Activated CD4-positive, alpha-beta T cell treated with anti-CD3 and anti-CD28 coated beads, Interleukin-2, Interleukin-6, amounts not matched to agents 100 ng/mL and 50 ng/mL, durations not matched to agents 16 hours and 8 hours (primary cell): ENCODE results near the gene SHC2.
"Not testable (repeated sequence)": the region's sequence is repeated elsewhere in the genome, so short reads cannot be mapped to it uniquely, and the experiment has no call there.

ENCODE experiments used
- DNase-seq: peaks from one replicate; pipeline ENCODE4 v3.0.0-alpha.2; 2020

Gene SHC2

DNA sequence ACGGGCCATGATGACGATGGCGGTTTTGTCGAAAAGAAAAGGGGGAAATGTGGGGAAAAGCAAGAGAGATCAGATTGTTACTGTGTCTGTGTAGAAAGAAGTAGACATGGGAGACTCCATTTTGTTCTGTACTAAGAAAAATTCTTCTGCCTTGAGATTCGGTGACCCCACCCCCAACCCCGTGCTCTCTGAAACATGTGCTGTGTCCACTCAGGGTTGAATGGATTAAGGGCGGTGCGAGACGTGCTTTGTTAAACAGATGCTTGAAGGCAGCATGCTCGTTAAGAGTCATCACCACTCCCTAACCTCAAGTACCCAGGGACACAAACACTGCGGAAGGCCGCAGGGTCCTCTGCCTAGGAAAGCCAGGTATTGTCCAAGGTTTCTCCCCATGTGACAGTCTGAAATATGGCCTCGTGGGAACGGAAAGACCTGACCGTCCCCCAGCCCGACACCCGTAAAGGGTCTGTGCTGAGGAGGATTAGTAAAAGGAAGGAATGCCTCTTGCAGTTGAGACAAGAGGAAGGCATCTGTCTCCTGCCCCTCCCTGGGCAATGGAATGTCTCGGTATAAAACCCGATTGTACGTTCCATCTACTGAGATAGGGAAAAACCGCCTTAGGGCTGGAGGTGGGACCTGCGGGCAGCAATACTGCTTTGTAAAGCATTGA lies 74.1 kb downstream of the SHC2 start:
- not testable (repeated sequence) for DNase-seq

- DNase-seq, result not testable (repeated sequence)
Observed at GRCh38 chr19:386189-386588, 74.6 kb downstream of the SHC2 start.

- no peak for DNase-seq
Observed at GRCh38 chr19:384799-385169, 76.0 kb downstream of the SHC2 start.

- no peak for DNase-seq
Observed at GRCh38 chr19:383922-384798, 76.7 kb downstream of the SHC2 start.

GRCh38 chr19:383040-383439 lies 77.8 kb downstream of the SHC2 start:
- no peak for DNase-seq

DNA sequence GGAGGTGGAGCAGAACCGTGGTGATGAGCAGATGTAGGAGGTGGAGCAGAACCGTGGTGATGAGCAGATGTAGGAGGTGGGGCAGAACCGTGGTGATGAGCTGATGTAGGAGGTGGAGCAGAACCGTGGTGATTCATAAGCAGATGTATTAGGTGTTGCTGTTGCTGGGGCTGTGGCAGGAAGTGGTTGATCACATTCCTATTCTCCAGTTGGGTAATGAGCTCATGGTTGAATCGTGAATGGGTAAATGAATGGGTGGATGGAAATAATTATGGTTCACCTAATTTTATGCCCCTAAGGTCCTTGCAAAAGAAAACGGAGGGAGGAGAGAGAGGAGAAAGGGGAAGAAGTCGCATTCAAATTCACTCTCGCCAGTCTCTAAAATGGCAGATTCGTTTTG lies 78.3 kb downstream of the SHC2 start:
- peak; percentile 66 for DNase-seq

GRCh38 chr19:381901-382300 lies 78.9 kb downstream of the SHC2 start:
- DNase-seq, result not testable (repeated sequence)

DNA sequence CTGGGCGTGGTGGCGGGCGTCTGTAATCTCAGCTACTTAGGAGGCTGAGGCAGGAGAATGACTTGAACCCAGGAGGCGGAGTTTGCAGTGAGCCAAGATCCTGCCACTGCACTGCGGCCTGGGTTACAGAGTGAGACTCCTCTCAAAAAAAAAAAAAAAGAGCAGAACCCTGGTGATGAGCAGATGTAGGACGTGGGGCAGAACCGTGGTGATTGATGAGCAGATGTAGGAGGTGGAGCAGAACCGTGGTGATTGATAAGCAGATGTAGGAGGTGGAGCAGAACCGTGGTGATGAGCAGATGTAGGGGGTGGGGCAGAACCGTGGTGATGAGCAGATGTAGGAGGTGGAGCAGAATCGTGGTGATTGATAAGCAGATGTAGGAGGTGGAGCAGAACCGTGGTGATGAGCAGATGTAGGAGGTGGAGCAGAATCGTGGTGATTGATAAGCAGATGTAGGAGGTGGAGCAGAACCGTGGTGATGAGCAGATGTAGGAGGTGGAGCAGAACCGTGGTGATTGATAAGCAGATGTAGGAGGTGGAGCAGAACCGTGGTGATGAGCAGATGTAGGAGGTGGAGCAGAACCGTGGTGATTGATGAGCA lies 80.1 kb downstream of the SHC2 start:
- not testable (repeated sequence) for DNase-seq

GRCh38 chr19:379796-380195 lies 81.0 kb downstream of the SHC2 start:
- no peak for DNase-seq

GRCh38 chr19:378706-379105 lies 82.1 kb downstream of the SHC2 start:
- DNase-seq, result no peak

DNA sequence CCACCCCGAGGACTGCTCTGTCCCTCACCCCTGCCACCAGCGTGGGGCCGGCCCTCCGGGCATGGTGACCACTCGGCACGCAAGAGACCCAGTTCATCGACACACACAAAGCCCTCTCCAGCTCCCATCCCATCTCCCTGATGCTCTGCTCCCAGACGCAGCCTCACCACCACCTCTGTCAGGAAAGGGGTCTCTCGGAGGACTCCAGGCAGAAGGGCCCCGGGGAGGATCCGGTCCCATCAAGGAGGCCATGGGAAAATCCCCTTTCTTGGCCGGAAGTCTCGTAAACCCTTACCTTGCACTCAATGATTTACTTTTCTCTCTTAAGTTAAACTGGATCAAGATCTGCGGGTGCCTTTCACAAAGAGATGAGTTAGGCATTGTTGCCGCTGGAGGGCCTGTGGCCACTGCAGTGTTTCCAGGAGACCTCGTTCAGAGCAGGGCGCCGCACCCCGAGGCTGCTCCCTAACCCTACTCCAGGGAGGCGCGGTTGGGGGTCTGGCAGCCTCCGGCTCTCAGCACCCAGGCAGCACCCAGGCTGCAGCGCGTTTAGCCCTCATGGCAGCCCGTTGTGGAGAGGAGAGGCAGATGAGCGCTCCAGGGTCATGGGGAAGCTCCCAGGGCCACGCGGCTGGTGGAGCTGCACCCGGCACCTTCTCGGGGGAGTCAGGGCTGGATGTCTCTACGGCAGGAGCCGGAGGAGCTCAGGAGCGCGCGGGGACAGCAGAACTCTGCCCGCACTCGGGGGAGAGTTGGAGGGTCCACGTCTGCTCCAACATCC lies 82.8 kb downstream of the SHC2 start:
- DNase-seq, result no peak

- DNase-seq, result no peak
Observed at GRCh38 chr19:376111-376470, 84.7 kb downstream of the SHC2 start.

DNA sequence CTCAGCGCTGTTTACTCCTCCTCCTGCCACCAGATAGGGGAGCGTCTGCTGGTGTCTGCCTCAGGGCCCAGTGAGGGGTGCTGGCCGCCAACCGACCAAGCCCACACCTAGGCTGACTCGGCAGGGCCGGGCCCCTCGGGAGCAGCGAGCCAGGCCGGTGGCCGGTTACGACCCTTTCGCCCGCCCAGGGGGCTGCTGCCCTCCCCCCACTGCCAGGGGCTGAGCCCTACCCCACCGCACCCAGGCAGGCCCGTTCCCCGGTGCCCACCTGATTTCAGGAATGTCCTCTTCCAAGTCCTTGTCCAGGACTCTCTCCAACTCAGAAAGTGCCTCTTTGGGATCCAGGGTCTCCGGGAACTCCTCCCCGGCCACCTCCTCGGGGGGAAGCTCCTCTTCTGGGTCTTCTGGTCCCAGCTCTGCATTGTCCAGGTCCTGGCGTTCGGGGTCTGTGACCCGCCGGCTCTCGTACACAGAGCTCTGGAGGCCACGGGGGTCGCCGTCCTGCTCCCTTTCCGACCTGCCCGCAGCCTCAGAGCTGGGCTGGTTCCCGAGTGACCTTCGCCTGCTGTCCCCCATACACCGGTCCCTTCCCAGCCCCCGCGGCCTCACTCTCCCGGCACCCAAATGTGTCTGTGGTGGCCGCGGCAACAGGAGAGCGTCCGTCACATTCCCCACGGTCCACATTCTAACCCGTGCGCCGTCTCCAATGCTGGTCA lies 85.3 kb downstream of the SHC2 start:
- no peak for DNase-seq

- no peak for DNase-seq
Observed at GRCh38 chr19:374886-375235, 86.0 kb downstream of the SHC2 start.

DNA sequence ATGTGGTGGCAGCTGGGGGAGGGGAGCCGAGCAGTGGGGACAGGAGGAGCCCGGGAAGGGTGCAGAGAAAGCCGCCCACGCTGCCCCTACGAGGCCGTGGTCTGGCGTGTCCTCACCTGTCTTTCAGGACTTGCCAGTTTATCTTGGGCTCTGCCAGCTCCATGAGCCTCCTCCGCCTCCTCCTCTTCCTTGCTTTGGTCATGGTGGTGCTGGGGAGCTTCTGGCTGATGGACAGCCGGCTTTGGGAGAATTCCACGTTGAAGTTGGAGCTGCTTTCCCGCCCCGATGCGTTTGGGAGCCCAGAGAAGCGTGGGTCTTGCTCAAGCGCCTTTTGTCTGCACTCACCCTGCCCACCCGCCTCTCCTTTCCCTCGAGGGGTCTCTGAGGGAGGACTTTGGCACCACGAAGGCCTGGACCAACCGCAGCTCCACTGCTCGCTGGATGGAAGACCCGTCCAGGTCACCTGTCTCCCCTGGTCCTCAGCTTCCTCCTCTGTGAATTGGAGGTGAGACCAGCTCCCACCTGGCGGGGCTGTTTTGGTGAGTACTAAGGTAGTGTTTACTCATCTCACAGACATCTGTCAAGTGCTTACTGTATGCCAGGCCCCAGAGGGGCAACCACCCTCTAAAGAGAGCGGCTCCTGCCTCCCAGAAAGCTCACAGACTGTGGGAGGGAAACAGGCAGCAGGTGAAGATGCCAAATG lies 86.5 kb downstream of the SHC2 start:
- DNase-seq, result no peak

DNA sequence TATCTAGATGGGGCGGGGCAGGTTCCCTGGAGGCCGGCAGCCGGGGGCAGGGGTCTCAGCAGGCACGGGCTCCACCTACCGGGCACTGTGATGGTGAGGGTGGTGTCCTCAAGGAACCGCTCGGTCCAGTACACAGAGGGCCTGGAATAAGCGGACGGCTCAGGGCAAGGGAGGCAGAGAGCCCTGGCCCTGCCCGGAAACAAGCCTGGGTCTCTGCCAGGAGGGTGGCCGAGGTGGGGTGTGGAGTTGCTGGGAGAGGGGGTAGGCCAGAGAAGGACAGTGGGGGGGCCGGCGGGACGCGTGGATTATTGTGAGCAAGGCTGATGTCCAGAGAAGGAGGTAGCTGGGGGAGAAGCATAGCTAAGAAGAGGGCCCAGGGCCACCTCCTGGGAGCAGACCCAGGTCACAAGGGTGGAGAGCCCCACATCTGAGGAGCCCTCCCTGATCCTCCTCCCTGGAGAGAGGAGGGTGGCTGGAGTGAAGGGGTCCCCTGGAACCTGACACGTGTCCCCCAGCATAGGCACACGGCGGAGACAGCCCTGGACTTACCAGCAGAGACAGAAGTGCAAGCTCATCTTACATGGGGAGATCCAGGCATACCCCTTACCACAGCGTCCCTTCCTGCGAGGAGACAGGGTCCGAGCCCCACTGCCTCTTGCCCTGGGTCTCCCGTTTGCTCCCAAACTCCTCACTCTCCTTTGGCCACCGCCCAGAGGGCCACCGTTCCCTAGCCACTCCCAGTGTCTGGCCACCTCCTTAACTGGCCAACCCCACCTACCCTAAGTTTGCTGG lies 87.2 kb downstream of the SHC2 start:
- no peak for DNase-seq

DNA sequence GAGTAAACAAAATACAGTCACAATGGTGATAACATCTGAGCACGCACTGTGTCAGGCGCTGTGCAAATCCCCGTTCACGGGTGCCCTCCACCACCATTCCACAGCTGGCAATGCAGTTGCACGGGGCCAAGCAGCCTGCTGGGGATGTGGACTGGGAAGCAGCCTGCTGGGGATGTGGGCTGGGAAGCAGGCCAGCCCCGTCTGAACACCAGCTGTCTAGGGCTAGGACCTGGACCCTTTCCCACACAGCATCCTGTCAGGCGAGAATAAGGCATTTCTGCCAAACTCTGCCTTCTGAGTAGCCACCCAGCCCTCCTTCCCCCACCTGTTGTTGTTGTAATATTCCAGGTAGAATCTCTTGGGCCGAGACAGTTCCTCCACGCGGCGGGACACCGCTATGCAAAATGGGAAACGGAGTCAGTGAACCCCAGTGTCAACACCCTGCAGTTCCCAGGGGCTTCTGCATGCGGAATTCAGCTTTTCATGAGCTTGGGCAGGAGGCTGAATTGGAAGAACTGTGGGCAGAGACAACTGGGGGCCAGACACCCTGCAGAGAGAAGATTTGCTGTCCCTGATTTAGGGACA lies 88.4 kb downstream of the SHC2 start:
- no peak for DNase-seq

GRCh38 chr19:371501-372168 lies 89.2 kb downstream of the SHC2 start:
- DNase-seq, result no peak

- no peak for DNase-seq
Observed at GRCh38 chr19:370641-371330, 90.0 kb downstream of the SHC2 start.

DNA sequence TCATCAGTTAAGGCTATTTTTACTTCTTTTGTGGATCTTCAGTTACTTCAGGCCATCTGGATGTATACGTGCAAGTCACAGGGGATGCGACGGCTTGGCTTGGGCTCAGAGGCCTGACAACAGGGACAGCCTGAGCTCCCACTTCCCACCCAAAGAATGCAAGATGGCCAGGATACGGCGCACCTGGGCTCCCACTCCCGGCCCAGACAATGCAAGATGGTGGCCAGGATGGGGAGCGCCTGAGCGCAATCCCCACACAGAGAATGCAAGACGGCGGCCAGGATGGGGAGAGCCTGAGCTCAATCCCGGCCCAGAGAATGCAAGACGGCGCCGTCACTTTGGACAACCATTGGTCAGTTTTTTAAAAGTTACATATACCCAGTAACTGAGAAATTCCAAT lies 91.0 kb downstream of the SHC2 start:
- no peak for DNase-seq
